Measurements from ENCODE around the gene NFYC.
"Not testable (repeated sequence)": the region's sequence is repeated elsewhere in the genome, so short reads cannot be mapped to it uniquely, and the experiment has no call there.

NFYC gene

GRCh38 chr1:40665335-40666171 is 26.0 kb upstream of the NFYC start, which contains the start of gene RIMS3:
TSS of gene RIMS3 (minus strand) at chr1:40665682. CDS start at chr1:40641925, 23,757 bp downstream.
- DNase-seq (ENCODE audit: low read depth), result peak; percentile 77

DNA sequence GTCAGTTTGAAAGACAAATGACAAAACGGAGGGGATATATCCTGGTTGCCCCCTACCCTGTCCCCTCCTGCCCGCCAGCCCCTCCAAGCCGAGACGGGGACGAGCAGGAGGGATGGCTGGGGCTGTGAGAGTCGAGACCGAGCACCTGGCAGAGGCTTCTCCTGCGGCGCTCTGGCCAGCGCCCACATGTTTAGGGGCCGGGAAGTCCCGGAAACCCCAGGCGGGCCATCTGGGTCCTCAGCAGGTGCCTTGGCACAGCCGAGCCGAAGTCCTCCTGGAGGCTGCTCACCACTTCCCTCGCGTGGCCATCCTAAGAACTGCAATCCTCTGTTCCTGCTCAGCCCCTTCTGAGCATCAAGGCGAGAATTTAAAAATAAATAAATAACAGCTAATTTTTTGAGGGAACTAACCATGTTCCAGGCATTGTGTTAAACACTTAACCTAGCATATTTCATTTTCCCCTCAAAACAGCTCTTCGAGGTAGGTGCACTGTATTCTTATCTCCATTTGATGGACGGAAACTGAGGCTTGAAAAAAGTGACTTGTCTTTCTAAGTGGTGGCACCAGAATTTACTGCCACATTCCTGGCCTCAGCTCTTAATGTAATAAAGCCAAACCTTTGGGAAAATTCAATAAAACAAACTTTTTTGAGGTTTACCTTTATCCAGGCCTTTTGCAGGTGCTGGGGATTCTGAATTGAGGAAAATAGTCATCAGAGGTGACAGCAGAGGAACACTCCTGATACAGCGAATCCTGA is 22.6 kb upstream of the NFYC start:
- peak; percentile 69 for DNase-seq (ENCODE audit: low read depth)

DNA sequence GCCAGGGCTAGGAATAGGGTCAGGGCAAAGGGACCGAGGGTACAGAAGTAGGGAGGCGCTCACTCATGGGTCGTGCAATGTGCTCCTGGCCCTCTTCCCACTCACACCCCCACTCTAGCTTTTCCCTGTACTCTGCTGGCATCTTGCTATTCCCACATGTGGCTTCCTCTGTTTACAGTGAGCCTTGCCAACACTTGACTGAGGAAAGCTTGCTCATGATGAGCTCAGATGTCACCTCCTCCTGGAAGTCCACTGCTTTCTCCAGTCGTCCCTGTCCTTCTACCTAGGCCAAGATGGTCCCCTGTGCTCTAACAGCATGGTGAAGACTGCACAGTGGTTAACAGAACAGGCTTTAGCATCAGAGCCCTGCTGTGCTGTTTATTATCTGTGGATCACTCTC is 18.1 kb upstream of the NFYC start:
- no peak for DNase-seq (ENCODE audit: low read depth)

GRCh38 chr1:40676501-40676900 is 15.0 kb upstream of the NFYC start:
- DNase-seq (ENCODE audit: low read depth), result no peak

DNA sequence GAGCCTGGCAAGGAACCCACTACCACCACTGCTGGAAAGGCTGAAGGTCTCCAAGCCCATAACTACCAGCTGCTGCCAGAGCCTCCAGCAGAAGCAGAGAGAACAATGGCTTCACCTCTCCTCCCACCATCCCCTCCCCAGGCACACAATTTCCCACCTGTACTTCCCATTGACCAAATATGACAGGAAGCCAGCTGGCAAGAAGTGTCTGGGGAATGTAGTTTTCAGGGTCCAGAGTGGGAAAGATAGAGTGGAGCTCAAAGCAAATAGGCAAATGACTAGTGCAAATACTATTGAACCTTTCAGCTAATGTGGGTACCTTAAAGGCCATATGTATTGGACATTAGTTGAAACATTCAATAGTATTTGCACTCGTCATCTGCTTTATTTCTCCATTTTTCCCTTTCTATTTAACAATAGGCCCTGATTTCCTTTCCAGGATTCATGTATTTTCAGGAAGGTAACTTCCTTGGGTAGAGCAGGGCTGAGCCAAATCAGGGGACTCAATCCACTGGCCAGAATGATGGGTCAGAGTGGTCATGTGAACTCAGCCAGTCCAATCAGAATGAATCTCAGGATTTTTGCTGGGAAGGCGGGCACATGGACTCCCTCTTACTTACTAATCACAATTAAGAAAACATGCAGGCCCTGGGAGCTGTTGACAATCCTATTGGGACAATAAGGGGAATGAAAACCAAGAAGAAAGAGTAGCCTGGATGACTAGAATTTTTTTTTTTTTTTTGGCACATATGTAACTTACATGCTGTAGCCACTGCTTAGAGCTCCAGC is 12.1 kb upstream of the NFYC start:
- no peak for DNase-seq (ENCODE audit: low read depth)

DNA sequence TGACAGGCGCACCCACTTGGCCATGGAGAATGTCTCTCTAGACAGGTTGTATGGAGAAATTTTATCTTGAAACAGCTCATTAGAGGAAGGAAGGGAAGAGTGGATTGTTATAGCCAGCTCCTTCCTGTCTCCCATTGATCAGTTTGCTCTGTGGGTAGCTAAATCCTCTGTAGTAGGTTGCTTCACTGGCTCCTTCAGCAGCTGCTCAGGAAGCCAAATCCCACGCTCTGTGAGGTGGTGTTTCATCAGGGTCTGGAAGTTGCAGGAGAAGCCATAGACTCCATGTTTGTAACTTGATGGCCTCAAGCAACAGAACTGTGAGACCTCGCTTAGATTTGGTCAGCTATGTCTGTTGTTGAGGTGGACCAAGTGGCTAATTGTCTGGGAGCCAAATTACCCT is 6.8 kb upstream of the NFYC start:
- no peak for DNase-seq (ENCODE audit: low read depth)

- no peak for DNase-seq (ENCODE audit: low read depth)
These were observed 4.4 kb upstream of the NFYC start for GRCh38 chr1:40687059-40687458.

- DNase-seq (ENCODE audit: low read depth), result no peak
These were observed 3.8 kb upstream of the NFYC start for GRCh38 chr1:40687661-40688060.

DNA sequence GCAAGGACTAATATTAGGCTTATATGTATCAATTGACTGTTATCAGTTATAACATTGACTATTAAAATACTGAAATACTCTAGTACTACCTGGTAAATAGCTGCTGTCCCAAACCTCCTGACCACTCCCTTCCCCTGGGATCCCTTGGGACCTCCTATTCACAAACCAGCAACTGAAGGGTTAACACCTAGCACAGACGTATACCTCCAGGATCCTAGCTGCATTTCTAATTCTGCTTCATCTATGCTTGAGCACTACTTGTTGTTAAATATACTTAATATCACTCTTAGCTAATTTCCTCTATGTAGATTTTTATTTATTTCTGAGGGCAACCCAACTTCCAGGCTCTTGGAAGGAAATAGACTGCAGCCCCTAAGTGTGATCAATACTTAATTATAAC is 1.8 kb upstream of the NFYC start:
- DNase-seq (ENCODE audit: low read depth), result no peak

DNA sequence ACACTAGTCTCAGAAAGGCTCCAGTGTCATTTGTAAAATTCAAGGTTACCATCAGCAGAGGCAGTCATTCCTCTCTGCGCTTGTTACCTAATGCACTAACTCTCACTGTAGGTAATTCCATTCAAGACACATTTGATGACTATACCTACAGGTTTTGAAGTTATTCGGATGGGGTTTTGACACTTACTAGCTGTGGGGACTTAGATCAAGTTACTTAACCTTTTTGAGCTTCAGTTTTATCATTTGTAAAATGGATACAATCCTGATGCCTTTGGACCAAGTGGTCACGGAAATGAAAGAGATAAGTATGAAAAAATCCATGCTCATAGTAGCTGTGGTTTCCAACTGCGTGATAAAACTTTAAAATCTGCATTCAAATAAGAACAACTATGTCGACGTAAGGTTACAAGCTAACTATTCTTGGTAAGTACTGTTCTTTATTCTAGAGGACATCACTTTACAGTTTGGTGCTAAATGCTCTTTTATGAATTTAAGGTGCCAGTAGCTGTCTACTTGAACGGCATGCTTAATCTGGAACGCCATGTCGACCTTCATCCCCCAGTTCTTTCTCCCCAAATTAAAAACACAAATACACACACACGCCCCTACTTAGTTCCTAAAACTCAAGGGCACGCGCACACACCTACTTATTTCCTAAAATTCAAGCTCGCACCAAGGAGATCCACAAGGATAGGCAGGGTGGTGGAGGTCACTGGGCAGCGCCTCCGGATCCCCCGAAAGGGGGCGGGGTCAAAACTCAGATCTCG is 550 bp upstream of the NFYC start:
- no peak for DNase-seq (ENCODE audit: low read depth)

DNA sequence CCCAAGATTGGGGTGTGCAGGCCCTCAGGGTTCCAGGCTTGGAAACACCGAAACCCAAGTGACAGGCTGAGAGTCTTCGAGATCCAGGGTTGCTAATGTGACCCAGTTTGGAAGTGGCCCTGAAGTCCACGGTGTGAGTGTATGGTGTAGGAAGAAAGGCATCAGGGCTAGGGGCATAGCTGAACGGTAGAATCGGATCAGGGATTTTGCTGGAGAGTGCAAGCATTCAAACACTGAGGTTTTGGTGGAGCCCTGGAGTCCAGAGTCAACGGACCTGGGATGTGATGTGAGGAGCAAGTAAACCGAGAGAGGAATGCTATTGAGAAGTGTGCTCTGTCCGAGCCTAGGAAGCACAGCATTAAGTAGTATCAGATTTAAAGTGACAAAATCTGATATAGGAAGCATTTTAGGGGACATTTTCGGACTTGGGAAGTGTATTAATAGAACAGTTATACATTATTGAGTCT is 958 bp downstream of the NFYC start:
- DNase-seq (ENCODE audit: low read depth), result no peak

DNA sequence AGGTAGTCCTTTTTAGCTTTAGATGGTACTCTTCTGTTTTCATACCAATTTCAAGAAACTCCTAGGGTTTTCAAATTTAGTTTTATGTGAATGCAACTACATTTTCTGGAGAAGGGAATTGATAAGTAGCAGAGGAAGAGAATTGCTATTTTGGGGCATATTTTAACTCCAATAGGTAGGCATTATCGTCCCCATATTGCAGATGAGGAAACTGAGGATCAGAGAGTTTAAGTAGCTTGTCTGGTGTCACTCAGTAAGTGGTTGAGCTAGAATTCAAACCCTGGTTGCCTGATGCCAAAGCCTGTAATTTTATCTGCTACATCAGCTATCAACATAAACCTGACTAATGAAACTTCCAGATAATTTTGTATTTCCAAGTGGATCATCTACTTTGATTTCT is 1.9 kb downstream of the NFYC start:
- no peak for DNase-seq (ENCODE audit: low read depth)

DNA sequence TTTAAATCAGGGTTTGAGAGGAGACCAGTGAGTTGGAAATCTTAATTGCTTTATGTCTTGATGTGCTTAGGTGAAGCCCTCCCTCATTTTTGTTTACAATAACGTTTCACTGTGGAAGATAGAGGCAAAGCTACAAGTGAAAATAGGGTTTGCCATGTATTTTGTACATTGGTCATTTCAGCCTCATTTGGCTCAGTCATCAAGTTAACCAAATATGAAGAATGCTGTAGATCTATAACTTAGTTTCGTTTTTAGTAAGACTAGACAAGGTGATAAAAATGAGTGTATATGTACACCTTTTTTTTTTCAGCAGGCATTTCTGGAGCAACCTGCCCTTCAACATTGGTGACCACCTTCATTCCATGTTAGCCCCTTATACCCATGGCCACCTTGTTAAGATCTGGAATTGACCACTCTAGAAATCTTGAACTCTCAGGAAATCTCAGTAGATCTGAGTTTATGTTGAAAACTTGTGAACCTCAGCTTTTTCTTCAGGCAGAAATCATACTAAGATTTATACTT is 2.9 kb downstream of the NFYC start:
- no peak for DNase-seq (ENCODE audit: low read depth)

GRCh38 chr1:40696294-40696693 is 4.8 kb downstream of the NFYC start:
- DNase-seq (ENCODE audit: low read depth), result no peak

DNA sequence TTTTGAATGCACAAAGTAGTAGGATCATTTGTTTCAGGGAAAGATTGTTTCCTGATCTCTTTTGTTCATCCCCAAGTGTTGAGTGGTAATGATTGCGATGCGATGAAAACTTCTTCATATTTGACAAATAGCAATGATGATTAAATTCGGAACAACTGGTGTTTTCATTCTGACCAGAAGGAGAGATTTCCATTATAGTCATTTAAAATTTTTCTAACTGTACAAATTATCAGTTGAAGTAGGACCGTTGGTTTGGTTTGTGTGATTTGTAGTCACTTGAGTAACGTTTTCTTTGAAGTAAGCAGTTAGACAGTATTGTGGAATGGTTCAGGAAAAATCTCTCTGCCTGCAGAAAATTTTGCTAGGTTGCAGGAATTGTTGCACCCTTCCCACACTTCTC is 5.9 kb downstream of the NFYC start:
- no peak for DNase-seq (ENCODE audit: low read depth)

DNA sequence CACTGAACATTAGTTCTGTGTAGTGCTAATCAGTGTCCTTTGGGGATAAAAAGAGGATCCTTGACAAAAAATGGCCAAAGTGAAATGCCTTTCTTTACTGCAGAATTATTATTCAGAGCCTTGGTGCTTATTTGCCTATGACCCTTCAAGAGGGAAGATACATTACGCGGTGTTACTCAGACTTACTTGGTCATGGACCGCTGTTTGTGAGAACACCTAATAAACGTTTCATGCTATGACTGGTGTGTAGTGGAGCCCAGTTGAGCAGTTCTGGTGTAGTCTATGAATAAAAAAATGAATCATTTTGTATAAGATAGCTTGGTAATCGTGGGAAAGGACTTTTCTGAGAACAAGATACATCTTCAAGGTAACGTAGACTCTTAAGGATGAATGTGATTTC is 8.3 kb downstream of the NFYC start:
- no peak for DNase-seq (ENCODE audit: low read depth)

DNA sequence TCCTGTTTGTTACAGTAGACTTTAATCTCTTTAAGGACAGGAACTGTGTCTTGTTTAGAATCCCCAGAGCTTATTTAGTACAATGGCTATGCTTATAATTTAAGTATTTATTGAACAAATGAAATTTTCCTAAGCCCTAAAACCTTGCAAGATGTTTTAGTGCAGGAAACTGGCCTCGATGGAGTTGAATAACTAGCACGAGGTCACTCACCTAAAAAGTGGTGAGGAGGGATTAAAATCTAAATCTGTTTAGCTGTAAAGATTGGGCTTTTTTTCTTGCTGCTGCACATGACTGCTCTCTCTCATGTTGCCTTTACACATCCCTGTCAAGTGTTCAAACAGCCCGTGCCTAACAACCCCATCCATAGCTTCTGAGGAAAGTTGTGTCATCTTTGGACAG is 10.2 kb downstream of the NFYC start:
- DNase-seq (ENCODE audit: low read depth), result no peak

DNA sequence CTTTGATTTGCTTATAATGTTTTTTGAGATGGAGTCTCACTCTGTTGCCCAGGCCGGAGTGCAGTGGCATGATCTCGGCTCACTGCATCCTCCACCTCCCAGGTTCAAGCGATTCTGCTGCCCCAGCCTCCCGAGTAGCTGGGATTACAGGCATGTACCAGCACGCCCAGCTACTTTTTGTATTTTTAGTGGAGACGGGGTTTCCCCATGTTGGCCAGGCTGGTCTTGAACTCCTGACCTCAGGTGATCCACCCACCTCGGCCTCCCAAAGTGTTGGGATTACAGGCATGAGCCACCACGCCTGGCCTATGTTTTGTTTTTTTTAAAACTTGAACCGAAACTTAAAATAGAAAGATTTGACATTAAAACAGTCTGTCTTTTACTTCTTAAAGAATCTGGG is 11.3 kb downstream of the NFYC start:
- not testable (repeated sequence) for DNase-seq (ENCODE audit: low read depth)

- DNase-seq (ENCODE audit: low read depth), result no peak
These were observed 11.8 kb downstream of the NFYC start for GRCh38 chr1:40703316-40703715.

DNA sequence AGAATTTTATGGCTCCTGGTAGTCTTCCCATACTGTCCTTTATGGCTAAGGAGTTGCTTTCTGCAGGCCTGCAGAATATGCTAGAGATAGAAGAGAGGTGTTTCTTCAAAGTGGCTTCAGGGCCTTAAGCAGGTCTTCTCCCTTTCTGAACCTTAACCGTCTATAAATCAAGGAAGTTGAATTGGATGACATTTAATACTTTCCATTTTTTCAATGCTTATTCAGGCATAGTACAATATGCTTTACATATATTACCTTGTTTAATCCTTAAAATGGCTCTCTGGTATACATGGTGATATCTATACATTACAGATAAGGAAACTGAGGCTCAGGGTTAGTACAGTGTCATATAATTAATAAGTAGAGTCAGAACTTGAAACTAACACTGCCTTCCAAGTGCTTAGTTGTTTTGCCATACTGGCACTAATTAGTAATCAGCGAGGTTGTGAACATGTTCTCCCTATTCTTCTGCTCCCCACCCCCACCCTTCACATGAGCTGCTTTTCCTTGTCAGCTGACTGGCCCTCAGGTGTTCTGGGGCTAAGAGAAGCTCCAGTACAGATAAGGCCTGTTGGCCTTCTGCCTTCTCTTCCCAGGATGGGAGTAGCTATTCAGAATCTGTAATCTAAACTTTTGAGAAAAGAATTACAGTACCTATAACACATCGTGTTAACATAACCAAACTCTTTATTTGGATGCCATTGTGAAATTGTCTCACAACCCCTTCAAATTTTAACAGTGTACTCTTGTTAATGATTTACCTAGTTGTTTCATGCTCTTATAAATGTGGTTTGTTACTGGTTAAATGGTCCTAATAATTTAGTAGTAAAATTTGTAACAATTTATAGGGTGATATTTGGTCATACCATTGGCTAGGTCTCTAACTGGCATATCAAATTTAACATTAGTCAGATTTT is 13.6 kb downstream of the NFYC start:
- DNase-seq (ENCODE audit: low read depth), result no peak
